OCI-LY1 (cell line): ENCODE data around the gene ALPK1.
A peak's percentile ranks its signal among the peaks of the same experiment; 100 is the strongest.

Experiments used
- H2AFZ ChIP-seq: fragments of 200-600 bp; sonication (generic), shearing (Covaris generic); 2 replicates; pipeline ENCODE4 v1.6.0; 2014; ENCODE audit warnings: antibody characterized with exemption, mild to moderate bottlenecking, low read length
- H3F3A ChIP-seq: fragments of 200-600 bp; sonication (generic), shearing (Covaris generic); 2 replicates; pipeline ENCODE4 v1.6.0; 2014; ENCODE audit warnings: mild to moderate bottlenecking, antibody characterized with exemption, low read length, moderate library complexity; ENCODE audit not compliant: insufficient read depth
- H3K27ac ChIP-seq: fragments of 200-600 bp; sonication (generic); 2 replicates; pipeline ENCODE4 v1.5.1; 2014; ENCODE audit warnings: low read length, mixed run types, mild to moderate bottlenecking, low read depth; ENCODE audit not compliant: poor library complexity, severe bottlenecking
- H3K27me3 ChIP-seq: fragments of 200-600 bp; sonication (generic); 2 replicates; pipeline ENCODE4 v1.6.0; 2014; ENCODE audit warnings: antibody characterized with exemption, mild to moderate bottlenecking, low read length, moderate library complexity; ENCODE audit not compliant: insufficient read depth
- H3K36me3 ChIP-seq: fragments of 200-600 bp; sonication (generic); 2 replicates; pipeline ENCODE4 v1.6.1; 2014; ENCODE audit warnings: mild to moderate bottlenecking, antibody characterized with exemption, low read length, moderate library complexity, mixed read lengths; ENCODE audit not compliant: insufficient read depth
- H3K4me1 ChIP-seq: fragments of 200-600 bp; sonication (generic); 2 replicates; pipeline ENCODE4 v1.5.1; 2014; ENCODE audit warnings: mild to moderate bottlenecking, low read length, moderate library complexity; ENCODE audit not compliant: insufficient read depth, severe bottlenecking
- H3K4me2 ChIP-seq: fragments of 200-600 bp; sonication (generic), shearing (Covaris generic); 2 replicates; pipeline ENCODE4 v1.6.1; 2014; ENCODE audit warnings: low read length
- H3K4me3 ChIP-seq: fragments of 200-600 bp; sonication (generic); 2 replicates; pipeline ENCODE4 v1.5.1; 2014; ENCODE audit warnings: low read length, low read depth, mild to moderate bottlenecking, mixed read lengths; ENCODE audit not compliant: poor library complexity, severe bottlenecking
- H3K79me2 ChIP-seq: fragments of 200-600 bp; shearing (Covaris generic); 2 replicates; pipeline ENCODE4 v1.6.1; 2016; ENCODE audit warnings: mixed run types, low read length, mixed read lengths; ENCODE audit not compliant: insufficient read depth
- H3K9ac ChIP-seq: fragments of 200-600 bp; sonication (generic), shearing (Covaris generic); 2 replicates; pipeline ENCODE4 v1.6.1; 2014; ENCODE audit warnings: mild to moderate bottlenecking, low read length, mixed read lengths
- H3K9me2 ChIP-seq: fragments of 200-600 bp; sonication (generic), shearing (Covaris generic); 2 replicates; pipeline ENCODE4 v1.6.1; 2014; ENCODE audit warnings: low read depth, mild to moderate bottlenecking, low read length, mixed read lengths
- H3K9me3 ChIP-seq: fragments of 200-600 bp; shearing (Covaris generic); 2 replicates; pipeline ENCODE4 v1.6.1; 2014; ENCODE audit warnings: low read length, mixed read lengths
- H4K20me1 ChIP-seq: fragments of 200-600 bp; sonication (generic), shearing (Covaris generic); 2 replicates; pipeline ENCODE4 v1.6.0; 2016; ENCODE audit warnings: mild to moderate bottlenecking, low read length; ENCODE audit not compliant: insufficient read depth
- CTCF ChIP-seq: fragments of 200-600 bp; sonication (generic), shearing (Covaris generic); IDR thresholded peaks from 2 replicates; pipeline ENCODE4 v1.5.1; 2017; ENCODE audit warnings: mild to moderate bottlenecking, antibody characterized with exemption, low read length, moderate library complexity, mixed read lengths
- EZH2 ChIP-seq: fragments of 200-600 bp; sonication (generic), shearing (Covaris generic); IDR thresholded peaks from 2 replicates; pipeline ENCODE4 v1.8.0; 2017; ENCODE audit warnings: borderline replicate concordance, mixed run types, mild to moderate bottlenecking, antibody characterized with exemption, low read length, moderate library complexity, mixed read lengths

Gene ALPK1

GRCh38 chr4:112270051-112270450 is 27.1 kb upstream of the ALPK1 start:
- Histone ChIP-seq H3K27me3 (no peaks in the 10 kb centered on the region), H2AFZ (no peak overlapping the region), H3K9me3 (no peaks in the 10 kb centered on the region), H3K9ac (no peak overlapping the region), H3K4me1 (no peaks in the 10 kb centered on the region), H3K36me3 (peaks cover 13% of the 10 kb centered on the region; the same call in 1 of the 2 replicates), H3K4me2 (no peak overlapping the region), H3K27ac (no peak overlapping the region), H3F3A (0 out of 2 replicates have a peak, but pooled peaks cover 3% of the 10 kb centered on the region), H3K9me2 (no peaks in the 10 kb centered on the region), H3K79me2 (0 out of 2 replicates have a peak, but pooled peaks cover 6% of the 10 kb centered on the region), H3K4me3 (no peak overlapping the region), H4K20me1 (no peaks in the 10 kb centered on the region)
- TF ChIP-seq EZH2 (no peak), CTCF (no peak)

- no peaks in the 10 kb centered on the region for H3K4me1 ChIP-seq
- H2AFZ ChIP-seq = no peak overlapping the region
- H3K4me3 ChIP-seq = no peak overlapping the region
- H4K20me1 ChIP-seq = no peaks in the 10 kb centered on the region
- no peaks in the 10 kb centered on the region for H3K27me3 ChIP-seq
- H3K4me2 ChIP-seq = no peak overlapping the region
- no peak overlapping the region for H3K9ac ChIP-seq
- H3F3A ChIP-seq = 0 out of 2 replicates have a peak, but pooled peaks cover 3% of the 10 kb centered on the region
- no peaks in the 10 kb centered on the region for H3K9me2 ChIP-seq
- peaks cover 21% of the 10 kb centered on the region for H3K36me3 ChIP-seq
- no peaks in the 10 kb centered on the region for H3K9me3 ChIP-seq
- H3K79me2 ChIP-seq = peaks cover 14% of the 10 kb centered on the region; the same call in 1 of the 2 replicates
- H3K27ac ChIP-seq = peak overlapping the region; percentile 48
- no peak for TF ChIP-seq CTCF
Observed at GRCh38 chr4:112270640-112271421, 26.3 kb upstream of the ALPK1 start.

- 0 out of 2 replicates have a peak, but pooled peaks cover 3% of the 10 kb centered on the region for H3F3A ChIP-seq
- peaks cover 29% of the 10 kb centered on the region for H3K79me2 ChIP-seq
- no peaks in the 10 kb centered on the region for H4K20me1 ChIP-seq
- H3K27ac ChIP-seq = no peak overlapping the region
- no peaks in the 10 kb centered on the region for H3K9me2 ChIP-seq
- H3K4me1 ChIP-seq = no peaks in the 10 kb centered on the region
- no peak overlapping the region for H3K4me2 ChIP-seq
- H3K9ac ChIP-seq = no peak overlapping the region
- peaks cover 35% of the 10 kb centered on the region for H3K36me3 ChIP-seq
- no peak overlapping the region for H2AFZ ChIP-seq
- no peak for TF ChIP-seq CTCF
- TF ChIP-seq EZH2 = no peak
- H3K27me3 ChIP-seq = no peaks in the 10 kb centered on the region
- no peaks in the 10 kb centered on the region for H3K9me3 ChIP-seq
- no peak overlapping the region for H3K4me3 ChIP-seq
Observed at GRCh38 chr4:112272292-112272691, 24.9 kb upstream of the ALPK1 start.
